Stimulated activated CD4-positive, alpha-beta T cell treated with anti-CD3 and anti-CD28 coated beads, Interleukin-1b, Interleukin-23, amount 100 ng/mL, for 24 hours (primary cell): ENCODE results near the gene RTN4RL2.

Experiments used
- DNase-seq, 4 experiments: peaks; one replicate each; pipeline ENCODE4 v3.0.0-alpha.2; 2020; ENCODE audit warnings: low read depth in 4 of 4, low spot score in 1 of 4

The RTN4RL2 gene

DNA sequence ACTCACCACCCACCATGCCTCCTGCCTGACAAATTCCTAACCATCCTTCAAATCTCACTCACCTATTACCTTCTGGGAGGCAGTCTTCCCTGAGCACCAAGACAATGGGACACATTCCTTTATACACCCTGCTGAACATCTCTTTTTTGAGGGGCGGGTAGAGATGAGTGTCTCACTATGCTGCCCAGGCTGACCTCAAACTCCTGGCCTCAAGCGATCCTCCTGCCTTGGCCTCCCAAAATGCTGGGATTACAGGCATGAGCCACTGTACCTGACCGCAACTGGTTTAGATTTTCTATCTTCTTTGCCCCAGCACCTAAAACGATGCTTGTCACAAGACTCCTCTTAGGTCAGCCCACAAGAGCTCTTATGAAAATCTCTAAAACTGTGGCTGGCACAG, 63.1 kb downstream of the RTN4RL2 start:
- no peak for DNase-seq
